NB4 (cell line): ENCODE results near the gene HELB.

ENCODE experiments used
- DNase-seq: peaks from one replicate; pipeline ENCODE4 v3.0.0; 2010; ENCODE audit warnings: low read depth
- H3K4me3 ChIP-seq: one replicate; pipeline ENCODE4 v1.5.1; 2011; ENCODE audit warnings: mild to moderate bottlenecking, low read depth, low read length, moderate library complexity
- CTCF ChIP-seq: IDR thresholded peaks from one replicate; pipeline ENCODE4 v1.5.1; 2012; ENCODE audit warnings: low read depth, low read length
- MAX ChIP-seq: IDR thresholded peaks from 2 replicates; pipeline ENCODE4 v1.6.1; 2011; ENCODE audit warnings: low read depth, low read length
- MYC ChIP-seq: IDR thresholded peaks from 2 replicates; pipeline ENCODE4 v1.6.1; 2011; ENCODE audit warnings: low read depth, low read length
- POLR2A ChIP-seq: IDR thresholded peaks from 2 replicates; pipeline ENCODE4 v1.6.1; 2011; ENCODE audit warnings: mild to moderate bottlenecking; ENCODE audit not compliant: insufficient read length; ENCODE audit errors: extremely low read depth

HELB gene

GRCh38 chr12:66275040-66275439 is 27.3 kb upstream of the HELB start:
- TF ChIP-seq MYC (no peak), MAX (no peak), POLR2A (no peak), CTCF (no peak)
- no peak overlapping the region for H3K4me3 ChIP-seq
- peak; percentile 50 for DNase-seq

GRCh38 chr12:66279123-66279712 is 23.1 kb upstream of the HELB start:
- H3K4me3 ChIP-seq = no peak overlapping the region
- TF ChIP-seq MYC (no peak), POLR2A (no peak), CTCF (peak; percentile 74), MAX (no peak)
- DNase-seq = peak; percentile 64

- DNase-seq = peak; percentile 35
- no peak overlapping the region for H3K4me3 ChIP-seq
- TF ChIP-seq POLR2A (no peak), CTCF (no peak), MYC (no peak)
Observed at GRCh38 chr12:66280561-66280960, 21.7 kb upstream of the HELB start.

- H3K4me3 ChIP-seq = no peak overlapping the region
- DNase-seq = no peak
- no peak for TF ChIP-seq POLR2A
- TF ChIP-seq MAX = no peak
- no peak for TF ChIP-seq MYC
- TF ChIP-seq CTCF = no peak
Observed at GRCh38 chr12:66282244-66282643, 20.0 kb upstream of the HELB start.

- TF ChIP-seq MYC (no peak), MAX (no peak), CTCF (no peak), POLR2A (no peak)
- DNase-seq = no peak
- no peak overlapping the region for H3K4me3 ChIP-seq
Observed at GRCh38 chr12:66287275-66287674, 15.0 kb upstream of the HELB start.

GRCh38 chr12:66288121-66288520 is 14.2 kb upstream of the HELB start:
- H3K4me3 ChIP-seq = no peak overlapping the region
- DNase-seq = no peak
- TF ChIP-seq MAX (no peak), POLR2A (no peak), MYC (no peak), CTCF (no peak)
